ENCODE measurements around the gene FBXW2. TPM values are rescaled to one million over a fixed set of nuclear protein-coding genes. Genes with fewer than 3 reads are reported as not detected.

Gene FBXW2
- total RNA-seq, 4 donors from 2014 or later = 46.9 to 54.8 (median 50.1) TPM

GRCh38 chr9:120758544-120758943, 34.7 kb downstream of the FBXW2 start:
- 80 to 81% methylated on average over 3 of the region's 3 CpGs for WGBS, 2 donors
- Histone ChIP-seq H3K27me3 (no peaks in the 10 kb centered on the region), H3K4me1 (peaks cover 8 to 23% of the 10 kb centered on the region in 2 donors), H3K36me3 (peaks cover 0 to 6% of the 10 kb centered on the region in 2 donors), H3K9me3 (no peaks in the 10 kb centered on the region), H3K27ac (no peak overlapping the region), H3K4me3 (replicated peaks in 1 of 3) (no peak overlapping the region)
- TF ChIP-seq CTCF (IDR thresholded peaks at IDR 0.05) = no peak
- no peak for TF ChIP-seq POLR2A (IDR thresholded peaks at IDR 0.05)
- DNase-seq = no peak
- intact Hi-C loops (cut with DNase I) = loop anchor here (5.0 kb wide), 2 partner anchors 179 to 304 kb away; no protein-coding TSS in a partner anchor

GRCh38 chr9:120757026-120757913, 35.9 kb downstream of the FBXW2 start:
- 62 to 72% methylated on average over 6 of the region's 6 CpGs for WGBS, 2 donors
- peak overlapping the region in 2 of 3 donors; percentile 20 to 37 for H3K27ac ChIP-seq
- H3K36me3 ChIP-seq = peaks cover 0 to 6% of the 10 kb centered on the region in 2 donors
- TF ChIP-seq CTCF (IDR thresholded peaks at IDR 0.05) (no peak), POLR2A (IDR thresholded peaks at IDR 0.05) (no peak)
- DNase-seq = no peak
- no peaks in the 10 kb centered on the region for H3K9me3 ChIP-seq
- peaks cover 8 to 23% of the 10 kb centered on the region in 2 donors for H3K4me1 ChIP-seq
- intact Hi-C loops (cut with DNase I) = loop anchor here (5.0 kb wide), 2 partner anchors 180 to 305 kb away; no protein-coding TSS in a partner anchor
- no peak overlapping the region for H3K4me3 ChIP-seq (replicated peaks in 1 of 3)
- H3K27me3 ChIP-seq = no peaks in the 10 kb centered on the region

GRCh38 chr9:120756531-120756930, 36.7 kb downstream of the FBXW2 start:
- Histone ChIP-seq H3K4me1 (peaks cover 8 to 23% of the 10 kb centered on the region in 2 donors), H3K27ac (peak overlapping the region; percentile 20 to 37 (median 20)), H3K9me3 (no peaks in the 10 kb centered on the region), H3K36me3 (peaks cover 0 to under 1% of the 10 kb centered on the region in 2 donors), H3K27me3 (no peaks in the 10 kb centered on the region), H3K4me3 (replicated peaks in 1 of 3) (no peak overlapping the region)
- TF ChIP-seq CTCF (IDR thresholded peaks at IDR 0.05) (no peak), POLR2A (IDR thresholded peaks at IDR 0.05) (no peak)
- intact Hi-C loops (cut with DNase I) = loop anchor here (5.0 kb wide), 2 partner anchors 181 to 306 kb away; no protein-coding TSS in a partner anchor
- 16 to 21% methylated on average over 1 of the region's 1 CpG for WGBS, 2 donors
- DNase-seq = no peak

GRCh38 chr9:120755810-120756434, 37.3 kb downstream of the FBXW2 start:
- Histone ChIP-seq H3K36me3 (no peaks in the 10 kb centered on the region), H3K4me1 (peaks cover 8 to 23% of the 10 kb centered on the region in 2 donors), H3K9me3 (no peaks in the 10 kb centered on the region), H3K27me3 (no peaks in the 10 kb centered on the region), H3K27ac (peak overlapping the region in 2 of 3 donors; percentile 20), H3K4me3 (replicated peaks in 1 of 3) (no peak overlapping the region)
- intact Hi-C loops (cut with DNase I) = loop anchor here (5.0 kb wide), 2 partner anchors 181 to 306 kb away; no protein-coding TSS in a partner anchor
- TF ChIP-seq CTCF (IDR thresholded peaks at IDR 0.05) (peak; percentile 83 to 94 (median 87)), POLR2A (IDR thresholded peaks at IDR 0.05) (no peak)
- 11 to 20% methylated on average over 6 of the region's 6 CpGs for WGBS, 2 donors
- peak; percentile 45 to 48 for DNase-seq
